ENCODE data around the gene IGSF3. TPM values are rescaled to one million over a fixed set of nuclear protein-coding genes. Genes with fewer than 3 reads are reported as not detected.

The IGSF3 gene
- total RNA-seq, 1 experiment from 2014 or later = 22.7 TPM

DNA sequence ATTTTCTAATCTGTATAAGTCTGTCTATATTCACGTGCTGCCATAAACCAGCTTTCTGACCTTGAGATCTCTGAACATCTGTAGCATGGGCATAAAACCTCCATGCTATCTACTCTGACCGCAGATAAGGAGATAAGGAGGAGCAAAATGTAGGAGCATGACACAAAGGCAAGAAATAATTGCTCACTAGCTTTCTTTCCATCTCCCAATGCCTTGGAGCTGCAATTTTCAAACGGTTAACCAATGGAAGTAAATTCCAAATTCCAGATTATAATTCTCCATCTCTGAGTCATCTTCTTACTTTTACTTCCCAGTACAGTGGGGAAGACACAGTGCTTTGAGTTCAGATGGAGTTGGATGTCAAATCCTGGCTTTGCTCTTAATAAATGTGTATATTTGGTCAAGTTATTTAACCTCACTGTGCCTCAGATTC is 138.3 kb downstream of the IGSF3 start:
- Histone ChIP-seq H3K4me3 (no peak overlapping the region), H3K27me3 (no peaks in the 10 kb centered on the region), H3K27ac (no peak overlapping the region), H3K36me3 (peaks cover 4% of the 10 kb centered on the region; the same call in 1 of the 2 replicates), H3K4me1 (no peaks in the 10 kb centered on the region), H3K9me3 (replicated peaks) (no peaks in the 10 kb centered on the region)
- DNase-seq = no peak

- no peaks in the 10 kb centered on the region for H3K27me3 ChIP-seq
- peaks cover 2% of the 10 kb centered on the region; the same call in 1 of the 2 replicates for H3K36me3 ChIP-seq
- H3K27ac ChIP-seq = no peak overlapping the region
- no peaks in the 10 kb centered on the region for H3K9me3 ChIP-seq (replicated peaks)
- no peak overlapping the region for H3K4me3 ChIP-seq
- no peaks in the 10 kb centered on the region for H3K4me1 ChIP-seq
- no peak for DNase-seq
These were observed 139.0 kb downstream of the IGSF3 start for GRCh38 chr1:116528329-116529083.

DNA sequence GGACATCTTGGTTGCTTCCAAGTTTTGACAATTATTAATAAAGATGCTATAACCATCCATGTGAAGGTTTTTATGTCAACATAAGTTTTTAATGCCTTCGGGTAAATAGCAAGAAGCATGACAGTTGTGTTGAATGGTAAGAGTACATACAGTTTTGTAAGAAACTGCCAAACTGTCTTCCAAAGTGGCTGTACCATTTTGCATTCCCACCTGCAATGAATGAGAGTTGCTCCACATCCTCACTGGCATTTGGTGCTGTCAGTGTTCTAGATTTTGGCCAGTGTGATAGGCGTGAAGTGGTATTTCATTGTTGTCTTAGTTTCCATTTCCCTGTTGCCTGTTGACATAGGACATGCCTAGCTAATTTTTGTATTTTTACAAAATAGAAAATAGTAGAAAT is 142.1 kb downstream of the IGSF3 start:
- H3K27ac ChIP-seq = no peak overlapping the region

More for the DNA sequence above, 142.1 kb downstream of the IGSF3 start:
- DNase-seq = no peak
- Histone ChIP-seq H3K9me3 (replicated peaks) (no peaks in the 10 kb centered on the region), H3K4me1 (no peaks in the 10 kb centered on the region), H3K4me3 (no peak overlapping the region), H3K27me3 (no peaks in the 10 kb centered on the region), H3K36me3 (no peaks in the 10 kb centered on the region)

Other genes starting within 250 kb of the IGSF3 start
- gene CD58, start 96.7 kb downstream of the IGSF3 start, total RNA-seq (2014; rRNA removed; shearing (Covaris generic)) = 23.1 and 30.1 TPM in 2 replicates
- gene CD2, start 86.7 kb upstream of the IGSF3 start, total RNA-seq (2014; rRNA removed; shearing (Covaris generic)) = not detected in 2 replicates
- gene PTGFRN, start 242.2 kb upstream of the IGSF3 start, total RNA-seq (2014; rRNA removed; shearing (Covaris generic)) = 146 and 148 TPM in 2 replicates